ELR (cell line): ENCODE results near the gene COX8C.
A peak's percentile ranks its signal among the peaks of the same experiment; 100 is the strongest.
"Not testable (repeated sequence)": the region's sequence is repeated elsewhere in the genome, so short reads cannot be mapped to it uniquely, and the experiment has no call there.

Experiments
- DNase-seq: peaks from one replicate; pipeline ENCODE4 v3.0.0-alpha.2; 2015; ENCODE audit warnings: low read depth

COX8C gene

DNA sequence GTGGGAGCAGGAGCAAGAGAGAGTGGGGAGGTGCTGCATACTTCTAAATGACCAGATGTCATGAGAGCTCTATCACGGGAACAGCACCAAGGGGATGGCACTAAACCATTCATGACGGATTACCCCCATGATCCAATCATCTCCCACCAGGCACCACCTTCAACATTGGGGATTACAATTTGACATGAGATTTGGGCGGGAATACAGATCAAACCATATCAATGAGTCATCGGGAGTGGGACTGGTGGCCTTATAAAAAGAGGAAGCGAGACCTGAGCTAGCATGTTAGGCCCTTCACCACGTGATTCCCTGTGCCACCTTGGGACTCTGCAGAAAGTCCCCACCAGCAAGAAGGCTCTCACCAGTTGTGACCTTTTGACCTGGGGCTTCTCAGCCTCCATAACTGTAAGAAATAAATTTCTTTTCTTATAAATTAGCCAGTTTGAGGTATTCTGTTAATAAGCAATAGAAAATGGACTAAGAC is 28.7 kb downstream of the COX8C start:
- peak; percentile 1 for DNase-seq

DNA sequence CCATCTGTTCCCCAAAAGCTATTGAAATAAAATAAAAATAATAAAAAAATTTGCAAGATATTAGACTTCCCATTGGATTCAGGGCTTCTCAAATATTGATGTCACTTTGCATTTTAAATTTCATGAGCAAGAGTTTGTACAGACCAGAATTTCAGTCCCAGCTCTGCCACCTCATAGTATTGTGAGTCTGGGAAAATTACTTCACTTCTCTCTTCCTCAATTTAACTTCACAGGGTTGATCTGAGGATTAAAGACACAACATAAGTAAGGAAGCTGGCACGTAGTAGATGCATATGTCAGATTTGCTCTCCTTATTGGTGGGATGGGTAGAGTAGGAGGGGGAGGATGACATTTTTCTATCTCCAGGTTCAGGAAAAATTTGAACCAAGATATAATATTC is 32.8 kb downstream of the COX8C start:
- no peak for DNase-seq

DNA sequence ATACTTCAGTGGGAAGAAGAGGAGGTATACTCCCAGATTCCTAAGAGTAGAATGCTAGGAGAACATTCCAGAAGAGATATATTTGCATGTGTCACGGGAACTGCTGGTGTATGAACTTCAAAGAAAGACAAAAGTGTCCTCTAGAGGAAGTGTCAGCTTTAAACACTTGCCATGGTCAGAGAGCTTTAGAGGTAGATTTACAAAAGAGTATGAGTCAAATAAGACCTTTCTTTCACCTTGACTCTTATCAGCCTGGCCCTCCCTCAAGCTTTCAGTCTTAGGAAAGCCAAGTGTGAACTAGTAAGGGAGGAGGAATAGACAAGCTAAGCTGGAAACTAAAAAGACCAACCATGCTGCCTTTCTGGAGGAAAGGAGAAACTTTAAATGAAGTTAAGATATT is 34.7 kb downstream of the COX8C start:
- DNase-seq: peak; percentile 1

DNA sequence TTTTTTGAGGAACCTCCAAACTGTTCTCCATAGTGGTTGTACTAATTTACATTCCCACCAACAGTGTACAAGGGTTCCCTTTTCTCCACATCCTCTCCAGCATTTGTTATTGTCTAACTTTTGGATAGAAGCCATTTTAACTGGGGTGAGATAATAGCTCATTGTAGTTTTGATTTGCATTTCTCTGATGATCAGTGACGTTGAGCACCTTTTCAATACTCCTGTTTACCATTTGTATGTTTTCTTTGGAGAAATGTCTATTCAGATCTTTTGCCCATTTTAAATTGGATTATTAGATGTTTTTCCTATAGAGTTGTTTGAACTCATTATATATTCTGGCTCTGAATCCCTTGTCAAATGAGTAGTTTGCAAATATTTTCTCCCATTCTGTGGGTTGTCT is 37.3 kb downstream of the COX8C start:
- DNase-seq: not testable (repeated sequence)

DNA sequence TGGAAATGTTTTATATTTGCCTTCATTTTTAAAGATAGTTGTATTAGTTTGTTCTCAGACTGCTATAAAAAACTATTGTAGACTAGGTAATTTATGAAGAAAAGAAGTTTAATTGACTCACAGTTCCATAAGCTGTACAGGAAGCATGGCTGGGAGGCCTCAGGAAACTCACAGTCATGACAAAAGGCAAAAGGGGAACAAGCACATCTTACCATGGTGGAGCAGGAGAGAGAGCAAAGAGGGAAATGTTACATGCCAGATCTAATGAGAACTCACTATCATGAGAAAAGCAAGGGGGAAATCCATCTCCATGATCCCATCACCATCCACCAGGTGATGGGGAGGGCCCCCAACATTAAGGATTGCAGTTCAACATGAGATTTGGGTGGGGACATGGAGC is 48.2 kb downstream of the COX8C start:
- no peak for DNase-seq

DNA sequence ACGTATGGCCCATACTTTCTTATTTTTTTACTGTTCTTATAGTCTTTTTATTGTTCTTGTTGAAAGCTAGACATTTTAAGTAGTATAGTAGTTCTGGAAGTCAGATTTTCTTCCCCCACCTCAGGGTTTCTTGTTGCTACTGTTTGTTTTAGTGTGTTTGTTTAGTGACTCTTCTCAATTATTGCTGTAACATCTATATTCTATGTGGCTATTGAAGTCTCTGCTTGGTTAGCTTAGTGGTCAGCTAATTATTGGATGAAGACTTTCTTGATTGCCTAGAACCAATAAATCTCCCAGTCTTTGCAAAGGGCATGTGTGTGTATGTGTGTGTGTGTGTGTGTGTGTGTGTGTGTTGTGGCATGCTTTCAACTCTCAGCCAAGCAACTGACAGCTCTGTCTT is 49.5 kb downstream of the COX8C start:
- DNase-seq: no peak
